ENCODE results near the gene BABAM2.

The BABAM2 gene

GRCh38 chr2:28128281-28128950 lies 237.9 kb downstream of the BABAM2 start:
- no peak for DNase-seq (ENCODE audit: low spot score)
- TF ChIP-seq CTCF (IDR thresholded peaks at IDR 0.05; ENCODE audit: extremely low read depth, missing control alignments): no peak

GRCh38 chr2:28129955-28130695 lies 239.6 kb downstream of the BABAM2 start:
- DNase-seq (ENCODE audit: low spot score): no peak
- TF ChIP-seq CTCF (IDR thresholded peaks at IDR 0.05; ENCODE audit: extremely low read depth, missing control alignments): no peak

- DNase-seq (ENCODE audit: low spot score): no peak
- no peak for TF ChIP-seq CTCF (IDR thresholded peaks at IDR 0.05; ENCODE audit: extremely low read depth, missing control alignments)
These were observed 243.2 kb downstream of the BABAM2 start for GRCh38 chr2:28133778-28134177.

GRCh38 chr2:28134262-28134812 lies 243.8 kb downstream of the BABAM2 start:
- TF ChIP-seq CTCF (IDR thresholded peaks at IDR 0.05; ENCODE audit: extremely low read depth, missing control alignments): no peak
- no peak for DNase-seq (ENCODE audit: low spot score)

GRCh38 chr2:28134857-28135256 lies 244.3 kb downstream of the BABAM2 start:
- TF ChIP-seq CTCF (IDR thresholded peaks at IDR 0.05; ENCODE audit: extremely low read depth, missing control alignments): no peak
- no peak for DNase-seq (ENCODE audit: low spot score)

GRCh38 chr2:28135324-28135723 lies 244.8 kb downstream of the BABAM2 start:
- DNase-seq (ENCODE audit: low spot score): no peak
- no peak for TF ChIP-seq CTCF (IDR thresholded peaks at IDR 0.05; ENCODE audit: extremely low read depth, missing control alignments)

- TF ChIP-seq CTCF (IDR thresholded peaks at IDR 0.05; ENCODE audit: extremely low read depth, missing control alignments): no peak
- DNase-seq (ENCODE audit: low spot score): no peak
These were observed 245.3 kb downstream of the BABAM2 start for GRCh38 chr2:28135799-28136198.
